DMS114 treated with DMSO at 0.1 percent for 48 hours (cell line): ENCODE measurements around the gene WDR89.
"Not testable (repeated sequence)": the region's sequence is repeated elsewhere in the genome, so short reads cannot be mapped to it uniquely, and the experiment has no call there.

ENCODE experiments used
- DNase-seq: peaks from one replicate; lab custom pipeline; 2025; ENCODE audit not compliant: unreplicated experiment; lab: John Stamatoyannopoulos, UW

WDR89 gene

DNA sequence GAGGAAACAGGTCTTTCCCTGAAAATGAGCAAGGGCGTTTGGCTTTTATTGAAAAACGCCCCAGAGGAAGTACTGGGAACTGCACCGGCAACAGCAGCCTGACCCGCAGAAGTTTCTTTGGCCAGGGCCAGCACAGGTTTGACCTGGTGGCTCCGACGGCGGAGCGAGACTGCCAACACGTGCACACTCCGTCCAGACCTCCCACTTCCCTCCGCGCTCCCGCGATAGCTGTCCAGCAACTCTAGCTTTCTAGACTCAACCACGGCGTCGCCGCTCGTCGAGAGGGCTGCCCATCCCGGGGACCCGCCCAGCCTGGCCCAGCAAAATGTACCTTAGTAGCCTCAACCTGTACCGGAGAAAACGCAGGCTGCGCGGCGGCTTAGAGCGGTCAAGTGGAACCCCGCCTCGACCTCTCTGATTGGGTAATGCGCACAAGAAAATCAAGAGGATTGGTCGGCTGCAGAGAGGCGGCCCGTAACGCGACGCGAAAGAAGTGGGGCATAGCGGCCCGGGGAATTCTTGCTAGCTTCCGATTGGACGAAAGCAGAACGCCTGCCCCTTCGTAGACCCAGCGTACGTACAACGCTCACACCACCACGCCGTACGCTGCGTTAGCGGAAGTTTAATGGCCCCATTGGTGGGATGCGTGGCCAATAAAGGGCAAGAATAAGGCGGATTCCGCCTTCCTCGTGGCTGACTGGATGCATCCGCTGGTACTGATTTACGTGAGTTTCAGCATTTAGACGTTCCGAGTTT is at the start of gene WDR89:
Gene WDR89 (minus strand): TSS at position 399 of the 756 bp plus-strand sequence. CDS start 41,929 bp downstream, outside the sequence.
- DNase-seq, result peak; percentile 97

GRCh38 chr14:63689132-63689531 is 47.5 kb upstream of the WDR89 start:
- DNase-seq, result no peak

- DNase-seq, result no peak
Measured at GRCh38 chr14:63686926-63687325, 45.3 kb upstream of the WDR89 start.

GRCh38 chr14:63685401-63685800 is 43.7 kb upstream of the WDR89 start:
- no peak for DNase-seq

DNA sequence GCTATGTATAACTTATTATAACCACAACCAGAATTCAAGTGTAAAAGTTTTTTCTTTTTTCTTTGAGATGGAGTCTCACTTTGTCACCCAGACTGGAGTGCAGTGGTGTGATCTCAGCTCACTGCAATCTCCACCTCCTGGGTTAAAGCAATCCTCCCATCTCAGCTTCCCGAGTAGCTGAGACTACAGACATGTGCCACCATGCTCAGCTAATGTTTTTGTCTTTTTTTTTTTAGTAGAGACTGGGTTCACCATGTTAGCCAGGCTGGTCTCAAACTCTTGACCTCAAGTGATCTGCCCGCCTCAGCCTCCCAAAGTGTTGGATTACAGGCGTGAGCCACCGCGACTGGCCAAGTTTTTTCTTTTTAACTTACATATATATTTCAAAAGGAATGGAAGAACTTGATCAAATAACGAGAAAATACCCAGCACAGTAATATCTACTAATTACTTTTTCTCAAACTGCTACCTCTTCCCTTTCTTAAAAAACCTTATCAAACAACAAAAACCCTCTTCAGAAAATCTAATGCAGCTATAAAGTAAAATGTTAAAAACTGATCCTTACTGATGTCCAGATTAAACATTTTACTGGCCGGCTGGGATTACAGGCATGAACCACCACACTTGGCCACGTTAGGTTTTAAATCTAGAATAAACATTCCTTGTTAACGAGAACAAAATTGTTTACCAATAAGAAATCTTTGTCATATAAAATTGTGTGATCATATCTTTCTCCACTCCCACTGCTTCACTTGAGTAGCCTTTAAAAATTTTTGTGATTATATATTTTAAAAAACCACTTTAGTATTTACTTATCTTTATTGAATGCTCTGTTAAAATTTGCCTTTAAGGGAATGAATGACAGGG is 41.3 kb upstream of the WDR89 start:
- no peak for DNase-seq

DNA sequence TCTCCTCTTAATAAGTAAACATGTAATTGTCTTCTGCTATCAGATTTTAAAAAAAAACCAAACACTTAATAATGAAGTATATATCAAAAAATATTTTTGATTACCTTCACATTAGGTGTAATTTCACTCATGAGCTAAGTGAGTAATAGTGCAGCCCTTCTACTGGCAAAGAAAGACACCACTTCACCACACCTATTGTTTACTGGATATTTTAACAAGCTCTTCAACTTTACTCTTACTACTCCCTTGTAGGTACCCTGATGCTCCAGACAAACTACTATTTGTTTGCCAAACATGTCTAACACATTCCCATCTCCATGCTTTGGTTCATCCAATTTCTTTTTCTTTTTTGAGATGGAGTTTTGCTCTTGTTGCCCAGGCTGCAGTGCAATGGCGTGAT is 36.9 kb upstream of the WDR89 start:
- DNase-seq, result no peak

DNA sequence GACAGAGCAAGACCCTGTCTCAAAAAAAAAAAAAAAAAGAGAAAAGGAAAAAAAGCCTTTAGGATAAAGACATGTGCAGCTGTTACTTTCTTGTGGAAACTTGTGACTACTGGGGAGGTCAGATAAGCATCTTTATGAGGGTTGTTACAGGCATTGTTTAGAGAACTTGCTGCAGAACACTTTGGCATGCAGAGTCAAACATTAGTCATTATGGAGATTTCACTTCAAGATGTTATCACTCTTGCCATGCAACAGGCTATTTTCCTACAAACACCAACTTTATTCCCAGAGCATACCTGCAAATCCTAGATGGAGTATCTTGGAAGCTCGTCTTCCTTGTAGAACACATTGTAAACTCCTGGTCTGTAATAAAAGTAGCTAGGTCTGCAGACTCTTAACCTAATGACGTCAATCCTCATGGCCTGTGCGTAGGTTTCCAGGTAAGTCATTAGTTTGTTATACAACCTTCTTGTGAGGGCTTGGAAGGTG is 36.3 kb upstream of the WDR89 start:
- DNase-seq, result no peak

DNA sequence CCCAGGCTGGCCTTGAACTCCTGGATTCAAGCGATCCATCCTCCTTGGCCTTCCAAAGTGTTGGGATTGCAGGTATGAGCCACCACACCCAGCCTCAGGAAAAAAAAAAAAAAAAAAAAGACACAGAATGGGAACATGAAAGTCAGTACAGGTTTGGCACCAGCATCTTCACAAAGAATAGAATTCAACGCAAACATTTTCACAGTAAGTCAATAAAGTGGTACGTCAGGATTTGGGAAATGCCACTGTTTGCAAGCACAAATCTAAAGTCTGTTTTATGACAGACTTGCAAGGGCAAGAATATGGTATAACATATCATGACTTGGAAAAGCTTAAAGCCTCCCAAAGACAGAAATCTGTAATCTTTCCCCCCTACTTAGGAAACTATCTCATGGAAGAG is 34.9 kb upstream of the WDR89 start:
- DNase-seq, result no peak

GRCh38 chr14:63673886-63674497 is 32.3 kb upstream of the WDR89 start:
- DNase-seq, result no peak

GRCh38 chr14:63673255-63673654 is 31.6 kb upstream of the WDR89 start:
- DNase-seq, result no peak

- DNase-seq, result no peak
Measured at GRCh38 chr14:63672417-63673180, 30.9 kb upstream of the WDR89 start.

DNA sequence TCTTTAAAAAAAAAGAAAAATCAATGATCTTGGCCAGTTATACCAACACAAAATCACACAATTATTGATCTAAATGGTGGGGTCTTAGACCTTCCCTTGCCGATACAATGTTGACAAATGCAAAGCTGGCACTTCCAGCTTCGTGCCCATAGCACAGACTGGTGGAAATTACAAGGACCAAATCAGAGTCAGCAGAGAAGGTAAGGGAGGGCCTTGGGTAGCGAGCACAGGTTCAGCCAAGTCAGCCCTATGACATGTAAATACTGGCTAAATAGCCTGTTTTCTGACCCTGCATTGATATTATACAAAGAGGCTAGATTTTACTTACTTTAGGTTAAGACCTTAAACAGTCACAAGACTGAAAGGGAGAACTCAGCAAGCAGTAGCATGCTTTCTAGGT is 30.3 kb upstream of the WDR89 start:
- no peak for DNase-seq

DNA sequence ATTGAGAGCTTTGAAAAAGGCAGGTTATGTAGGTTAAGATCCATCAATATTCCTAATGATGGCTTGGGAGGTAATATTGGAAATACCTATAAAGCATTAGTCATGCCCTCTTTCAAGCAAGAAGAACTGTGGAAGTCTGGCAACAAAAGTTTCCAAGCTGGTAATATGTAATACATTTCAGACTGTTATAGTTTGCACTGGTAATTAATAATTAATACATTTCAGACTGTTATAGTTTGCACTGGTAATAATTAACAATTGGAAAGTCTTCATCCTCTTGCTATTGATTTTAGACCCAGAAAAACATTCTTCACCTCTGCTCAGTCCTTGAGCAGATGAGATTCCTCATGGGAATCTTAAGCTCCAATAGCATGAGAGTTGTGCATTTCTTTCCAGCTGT is 29.0 kb upstream of the WDR89 start:
- no peak for DNase-seq

- no peak for DNase-seq
Measured at GRCh38 chr14:63666335-63666734, 24.7 kb upstream of the WDR89 start.

DNA sequence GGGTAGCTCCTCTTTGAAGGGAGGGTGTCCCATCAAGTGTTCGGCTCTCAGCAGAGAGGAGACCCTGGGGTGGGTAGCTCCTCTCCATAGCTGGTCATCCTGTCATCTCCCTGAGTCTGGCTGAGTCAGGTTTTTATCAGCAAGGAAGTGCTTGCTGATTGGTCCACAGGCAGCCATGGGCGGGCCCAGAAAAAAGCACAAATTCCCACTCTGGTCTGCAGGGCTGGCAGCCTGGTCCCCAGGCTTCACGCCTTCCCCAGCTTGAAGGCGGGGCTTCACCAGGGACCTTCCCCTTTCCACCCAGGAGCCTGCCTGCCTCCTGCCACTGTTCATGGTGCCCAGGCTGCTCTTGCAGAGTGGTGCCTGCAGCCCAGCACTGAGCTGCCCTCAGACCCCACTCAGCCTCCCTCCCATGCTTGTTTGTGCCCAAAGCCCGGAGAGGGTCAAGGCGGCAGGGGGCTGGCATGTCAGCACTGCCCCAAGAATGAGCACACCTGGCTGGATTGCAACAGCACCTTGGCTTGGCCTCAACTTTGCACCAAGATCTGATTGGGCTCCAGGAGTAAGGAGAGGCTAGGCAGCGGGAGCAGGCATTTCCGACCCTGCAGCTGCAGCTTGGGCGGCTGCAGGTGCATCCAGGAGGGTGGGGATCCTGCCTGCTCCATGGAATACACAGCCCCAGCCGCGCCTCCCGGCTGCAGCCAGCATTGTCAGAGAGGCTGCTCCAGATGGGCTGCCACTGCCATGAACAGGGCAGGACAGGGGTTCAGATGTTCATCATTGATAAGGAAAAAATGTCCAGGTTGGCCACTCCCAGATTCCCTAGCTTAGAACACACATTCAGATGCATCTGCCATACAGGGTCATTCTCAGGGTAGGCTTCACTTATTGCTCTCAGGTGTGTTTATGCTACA is 22.0 kb upstream of the WDR89 start:
- no peak for DNase-seq

GRCh38 chr14:63662776-63663175 is 21.1 kb upstream of the WDR89 start:
- DNase-seq, result no peak

DNA sequence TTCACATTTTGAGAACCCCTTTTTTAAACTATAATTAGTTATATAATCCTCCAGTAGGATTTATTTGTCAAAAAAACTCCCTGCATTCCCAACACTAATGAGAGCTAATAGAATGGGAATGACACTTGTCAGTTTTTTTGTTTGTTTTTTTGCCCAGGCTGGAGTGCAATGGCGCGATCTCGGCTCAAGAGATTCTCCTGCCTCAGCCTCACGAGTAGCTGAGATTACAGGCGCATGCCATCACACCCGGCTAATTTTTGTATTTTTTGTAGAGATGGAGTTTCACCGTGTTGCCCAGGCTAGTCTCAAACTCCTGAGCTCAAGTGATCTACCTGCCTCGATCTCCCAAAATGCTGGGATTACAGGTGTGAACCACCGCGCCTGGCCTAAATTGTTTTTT is 20.2 kb upstream of the WDR89 start:
- not testable (repeated sequence) for DNase-seq

GRCh38 chr14:63659726-63660125 is 18.1 kb upstream of the WDR89 start:
- DNase-seq, result no peak

DNA sequence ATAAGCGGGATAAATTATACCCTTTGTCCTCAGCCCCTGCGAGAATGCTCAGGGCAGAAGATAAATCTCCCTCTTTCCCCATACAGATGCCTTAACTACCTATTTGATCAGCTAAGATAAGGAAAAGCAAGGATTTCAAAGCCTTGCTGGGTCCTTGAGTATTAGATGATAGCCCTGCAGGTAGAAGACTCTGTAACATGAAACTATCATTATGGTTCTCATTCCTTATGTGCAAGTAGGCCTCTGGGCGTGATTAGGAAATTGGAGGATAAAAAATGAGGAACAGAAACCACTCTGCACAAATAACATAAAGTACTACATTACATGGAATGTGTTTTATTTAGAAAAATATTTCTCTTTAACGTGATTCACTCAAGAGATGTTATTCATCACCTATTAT is 14.5 kb upstream of the WDR89 start:
- no peak for DNase-seq

DNA sequence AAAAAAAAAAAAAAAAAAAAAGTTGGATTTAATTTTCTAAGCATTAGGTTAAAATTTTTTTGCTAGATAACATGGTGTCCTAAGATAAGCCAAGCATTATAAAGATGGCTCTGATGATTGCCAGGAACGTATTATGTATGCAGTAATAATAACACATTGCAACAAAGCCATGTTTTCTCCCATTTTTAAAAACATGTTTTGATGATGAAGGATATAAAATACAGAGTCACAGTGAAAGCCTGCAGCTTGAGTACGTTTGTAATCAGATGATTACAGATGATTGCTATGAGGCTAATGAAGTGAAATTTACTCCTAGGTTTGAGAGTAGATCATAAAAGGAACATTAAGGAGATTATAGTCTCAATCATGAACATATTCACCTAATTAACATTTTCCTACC is 13.3 kb upstream of the WDR89 start:
- no peak for DNase-seq
